Measurements from ENCODE around the gene MAPK8IP2.

MAPK8IP2 gene

GRCh38 chr22:50628543-50629134 lies 28.0 kb downstream of the MAPK8IP2 start (continued):
- TF ChIP-seq ZNF510 (tag by site-specific recombination; IDR thresholded peaks at IDR 0.05; ENCODE audit: insufficient replicate concordance) (no peak), ZNF624 (tag by site-specific recombination; IDR thresholded peaks at IDR 0.05) (no peak), ZNF596 (tag by site-specific recombination; IDR thresholded peaks at IDR 0.05) (no peak), ZNF518A (tag by site-specific recombination; conservative IDR thresholded peaks at IDR 0.05; ENCODE audit: low read depth) (no peak), ZBTB7A (tag by site-specific recombination; IDR thresholded peaks at IDR 0.05; ENCODE audit: low read depth) (no peak), GFI1B (tag by site-specific recombination; IDR thresholded peaks at IDR 0.05) (no peak), ZNF48 (tag by site-specific recombination; IDR thresholded peaks at IDR 0.05) (no peak), ZNF138 (tag by site-specific recombination; IDR thresholded peaks at IDR 0.05; ENCODE audit: borderline replicate concordance) (no peak), ZBTB17 (tag by site-specific recombination; IDR thresholded peaks at IDR 0.05) (peak; percentile 45; the same call in 1 of the 2 replicates), ZBTB20 (tag by site-specific recombination; IDR thresholded peaks at IDR 0.05) (peak; percentile 64), ZNF747 (tag by site-specific recombination; IDR thresholded peaks at IDR 0.05) (no peak), ZIC2 (tag by site-specific recombination; IDR thresholded peaks at IDR 0.05) (no peak), GLI2 (tag by site-specific recombination; IDR thresholded peaks at IDR 0.05; ENCODE audit: borderline replicate concordance, low read depth) (no peak), ZNF184 (tag by site-specific recombination; IDR thresholded peaks at IDR 0.05) (no peak), ZNF24 (tag by site-specific recombination; IDR thresholded peaks at IDR 0.05) (no peak), ZNF549 (tag by site-specific recombination; IDR thresholded peaks at IDR 0.05) (no peak), SCRT1 (tag by site-specific recombination; IDR thresholded peaks at IDR 0.05; ENCODE audit: borderline replicate concordance) (no peak; the same call in 1 of the 2 replicates), ZNF362 (tag by site-specific recombination; IDR thresholded peaks at IDR 0.05) (no peak), ZSCAN16 (tag by site-specific recombination; IDR thresholded peaks at IDR 0.05) (no peak), ZNF169 (tag by site-specific recombination; IDR thresholded peaks at IDR 0.05) (peak; percentile 81; the same call in 1 of the 2 replicates), ZNF776 (tag by site-specific recombination; IDR thresholded peaks at IDR 0.05; ENCODE audit: borderline replicate concordance) (peak; percentile 93), MYNN (tag by site-specific recombination; IDR thresholded peaks at IDR 0.05; ENCODE audit: borderline replicate concordance) (no peak; the same call in 1 of the 2 replicates), RBAK (tag by site-specific recombination; IDR thresholded peaks at IDR 0.05) (no peak), SCRT2 (tag by site-specific recombination; IDR thresholded peaks at IDR 0.05) (peak; percentile 43; the same call in 1 of the 2 replicates), ZNF626 (tag by site-specific recombination; IDR thresholded peaks at IDR 0.05) (no peak), ZNF311 (tag by site-specific recombination; IDR thresholded peaks at IDR 0.05; ENCODE audit: borderline replicate concordance) (peak; percentile 90; the same call in 1 of the 2 replicates), YY1 (tag by site-specific recombination; IDR thresholded peaks at IDR 0.05) (no peak), ZNF473 (tag by site-specific recombination; IDR thresholded peaks at IDR 0.05) (no peak)
- TF ChIP-seq, protein P1, sequence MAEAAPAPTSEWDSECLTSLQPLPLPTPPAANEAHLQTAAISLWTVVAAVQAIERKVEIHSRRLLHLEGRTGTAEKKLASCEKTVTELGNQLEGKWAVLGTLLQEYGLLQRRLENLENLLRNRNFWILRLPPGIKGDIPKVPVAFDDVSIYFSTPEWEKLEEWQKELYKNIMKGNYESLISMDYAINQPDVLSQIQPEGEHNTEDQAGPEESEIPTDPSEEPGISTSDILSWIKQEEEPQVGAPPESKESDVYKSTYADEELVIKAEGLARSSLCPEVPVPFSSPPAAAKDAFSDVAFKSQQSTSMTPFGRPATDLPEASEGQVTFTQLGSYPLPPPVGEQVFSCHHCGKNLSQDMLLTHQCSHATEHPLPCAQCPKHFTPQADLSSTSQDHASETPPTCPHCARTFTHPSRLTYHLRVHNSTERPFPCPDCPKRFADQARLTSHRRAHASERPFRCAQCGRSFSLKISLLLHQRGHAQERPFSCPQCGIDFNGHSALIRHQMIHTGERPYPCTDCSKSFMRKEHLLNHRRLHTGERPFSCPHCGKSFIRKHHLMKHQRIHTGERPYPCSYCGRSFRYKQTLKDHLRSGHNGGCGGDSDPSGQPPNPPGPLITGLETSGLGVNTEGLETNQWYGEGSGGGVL (tag by site-specific recombination; IDR thresholded peaks at IDR 0.05) = peak; percentile 55
- TF ChIP-seq, protein P2, sequence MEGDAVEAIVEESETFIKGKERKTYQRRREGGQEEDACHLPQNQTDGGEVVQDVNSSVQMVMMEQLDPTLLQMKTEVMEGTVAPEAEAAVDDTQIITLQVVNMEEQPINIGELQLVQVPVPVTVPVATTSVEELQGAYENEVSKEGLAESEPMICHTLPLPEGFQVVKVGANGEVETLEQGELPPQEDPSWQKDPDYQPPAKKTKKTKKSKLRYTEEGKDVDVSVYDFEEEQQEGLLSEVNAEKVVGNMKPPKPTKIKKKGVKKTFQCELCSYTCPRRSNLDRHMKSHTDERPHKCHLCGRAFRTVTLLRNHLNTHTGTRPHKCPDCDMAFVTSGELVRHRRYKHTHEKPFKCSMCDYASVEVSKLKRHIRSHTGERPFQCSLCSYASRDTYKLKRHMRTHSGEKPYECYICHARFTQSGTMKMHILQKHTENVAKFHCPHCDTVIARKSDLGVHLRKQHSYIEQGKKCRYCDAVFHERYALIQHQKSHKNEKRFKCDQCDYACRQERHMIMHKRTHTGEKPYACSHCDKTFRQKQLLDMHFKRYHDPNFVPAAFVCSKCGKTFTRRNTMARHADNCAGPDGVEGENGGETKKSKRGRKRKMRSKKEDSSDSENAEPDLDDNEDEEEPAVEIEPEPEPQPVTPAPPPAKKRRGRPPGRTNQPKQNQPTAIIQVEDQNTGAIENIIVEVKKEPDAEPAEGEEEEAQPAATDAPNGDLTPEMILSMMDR (tag by site-specific recombination; IDR thresholded peaks at IDR 0.05) = no peak
